ENCODE data around the gene KIAA0586. TPM values are rescaled to one million over a fixed set of nuclear protein-coding genes. Genes with fewer than 3 reads are reported as not detected.

KIAA0586 gene
- total and polyA plus RNA-seq, 2 of the 4 experiments (the other 2 are of a cell fraction): 9.4 to 36.7 TPM

DNA sequence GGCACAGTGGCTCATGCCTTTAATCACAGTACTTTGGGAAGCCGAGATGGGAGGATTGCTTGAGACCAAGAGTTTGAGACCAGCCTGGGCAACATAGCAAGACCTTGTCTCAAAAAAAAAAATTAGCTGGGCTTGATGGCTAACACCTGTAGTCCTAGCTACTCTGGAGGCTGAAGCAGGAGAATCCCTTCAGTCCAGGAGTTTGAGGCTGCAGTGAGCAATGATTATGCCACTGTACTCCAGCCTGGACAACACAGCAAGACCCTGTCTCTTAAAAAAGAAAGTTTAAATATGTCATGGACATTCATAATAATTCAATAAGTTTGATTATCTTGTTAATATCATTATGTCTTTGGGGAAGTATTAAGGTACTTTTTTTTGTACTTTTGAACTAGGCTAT is 38.9 kb downstream of the KIAA0586 start:
- H3K36me3 ChIP-seq (ENCODE audit: control insufficient read depth, insufficient read depth, low read length): peaks cover 10% of the 10 kb centered on the region
- H3K27ac ChIP-seq (ENCODE audit: insufficient read depth, low read length): no peak overlapping the region
- DNase-seq (no peak), ATAC-seq (ENCODE audit: low read depth) (no peak)
- WGBS, 2 experiments (ENCODE audit: extremely low coverage in 2 of 2, insufficient read length in 1 of 2): 80% methylated on average over 1 of the region's 1 CpG; no CpG with 5 or more reads in 1 of the 2 experiments
- no TSS peak for BruUV-seq (replicated peaks)
- H2AK9ac ChIP-seq (replicated peaks; ENCODE audit: low read depth, low read length, poor library complexity): no peak overlapping the region
- ChIA-PET CTCF (interaction anchor here (0.8 kb wide), 1 partner anchor 13 kb away, joined by 3 read pairs; no protein-coding TSS in a partner anchor), POLR2A (ENCODE audit: unreplicated experiment) (no interaction called here)
- no peak overlapping the region for H3K4me2 ChIP-seq (ENCODE audit: low read depth, low read length)
- no peaks in the 10 kb centered on the region for H3K79me1 ChIP-seq (ENCODE audit: low read depth in 1 of 2, low read length in 2 of 2)
- no peak overlapping the region for H2AK5ac ChIP-seq (ENCODE audit: low read depth, low read length)
- no peak overlapping the region for H3K18ac ChIP-seq (ENCODE audit: low read depth, low read length)
- dilution Hi-C loops (cut with HindIII; ENCODE audit: low sequenced_read_pairs, unreplicated experiment) (no loop called here), intact Hi-C loops (cut with micrococcal nuclease) (no loop called here), in situ Hi-C loops (cut with MboI; ENCODE audit: low sequenced_read_pairs) (no loop called here)
- no peak overlapping the region for H2BK5ac ChIP-seq (ENCODE audit: low read depth, low read length, poor library complexity, severe bottlenecking)
- no peak overlapping the region for H4K91ac ChIP-seq (ENCODE audit: insufficient read depth, low read depth, low read length)
- no peaks in the 10 kb centered on the region for H3K9me3 ChIP-seq (ENCODE audit: control insufficient read depth, insufficient read depth, low read length)
- no peak overlapping the region for H3K9ac ChIP-seq (ENCODE audit: low read depth, low read length)
- 0 out of 2 replicates have a peak, but pooled peaks cover 2% of the 10 kb centered on the region for H3K4me1 ChIP-seq (ENCODE audit: control insufficient read depth, insufficient read depth, low read length)
- H2BK120ac ChIP-seq (ENCODE audit: low read depth, low read length): no peak overlapping the region
- H3K4ac ChIP-seq (ENCODE audit: low read depth, low read length): no peak overlapping the region
- H3K4me3 ChIP-seq (ENCODE audit: insufficient read depth, low read depth, low read length): no peak overlapping the region
- H4K5ac ChIP-seq (ENCODE audit: low read depth, low read length): no peak overlapping the region
- H3K9me1 ChIP-seq (ENCODE audit: insufficient read depth, low read length): peaks cover 4% of the 10 kb centered on the region
- no peak overlapping the region for H2BK15ac ChIP-seq (ENCODE audit: low read depth, low read length)
- no peak overlapping the region for H3K14ac ChIP-seq (replicated peaks; ENCODE audit: low read depth, low read length)
- no peaks in the 10 kb centered on the region for H4K20me1 ChIP-seq (ENCODE audit: insufficient read depth, low read length)
- H3K56ac ChIP-seq (ENCODE audit: extremely low read depth, insufficient read depth, low read length): no peak overlapping the region
- H2AFZ ChIP-seq (replicated peaks; ENCODE audit: low read length, poor library complexity): no peak overlapping the region
- H4K8ac ChIP-seq (ENCODE audit: low read depth in 2 of 2, low read length in 2 of 2): no peak overlapping the region
- no peak overlapping the region for H3K23ac ChIP-seq (ENCODE audit: low read depth, low read length)
- H3K27me3 ChIP-seq (ENCODE audit: control insufficient read depth, insufficient read depth, low read length): no peaks in the 10 kb centered on the region
- TF ChIP-seq MAFK (IDR thresholded peaks at IDR 0.05; ENCODE audit: low read depth, low read length) (no peak), MXI1 (IDR thresholded peaks at IDR 0.05; ENCODE audit: borderline replicate concordance, low read depth, low read length) (no peak), NFE2L2 (IDR thresholded peaks at IDR 0.05; ENCODE audit: low read depth, low read length) (no peak), CEBPB (IDR thresholded peaks at IDR 0.05; ENCODE audit: low read depth, low read length) (no peak), RAD21 (IDR thresholded peaks at IDR 0.05; ENCODE audit: low read length) (no peak), POLR2A (IDR thresholded peaks at IDR 0.05; ENCODE audit: low read depth, low read length) (no peak), ELK1 (IDR thresholded peaks at IDR 0.05; ENCODE audit: borderline replicate concordance, low read depth, low read length) (no peak)
- H2BK20ac ChIP-seq (ENCODE audit: low read depth, low read length): no peak overlapping the region

Measured in IMR-90 (cell line).